Fibroblast of mammary gland (primary cell): Measurements from ENCODE around the gene ADGRB3.

Experiments
- DNase-seq: peaks from one replicate; pipeline ENCODE4 v3.0.0-alpha.2; 2010; ENCODE audit warnings: low read depth
- H3K4me3 ChIP-seq: 2 replicates; pipeline ENCODE4 v1.5.1; 2011; ENCODE audit warnings: low read depth, mild to moderate bottlenecking, low read length, moderate library complexity; ENCODE audit not compliant: control insufficient read depth
- TF ChIP-seq, protein P1 (sequence below): conservative IDR thresholded peaks from 2 replicates; pipeline ENCODE4 v1.5.1; 2011; ENCODE audit warnings: low read depth, low read length, inconsistent platforms; ENCODE audit not compliant: control insufficient read depth, insufficient read depth

Gene ADGRB3

DNA sequence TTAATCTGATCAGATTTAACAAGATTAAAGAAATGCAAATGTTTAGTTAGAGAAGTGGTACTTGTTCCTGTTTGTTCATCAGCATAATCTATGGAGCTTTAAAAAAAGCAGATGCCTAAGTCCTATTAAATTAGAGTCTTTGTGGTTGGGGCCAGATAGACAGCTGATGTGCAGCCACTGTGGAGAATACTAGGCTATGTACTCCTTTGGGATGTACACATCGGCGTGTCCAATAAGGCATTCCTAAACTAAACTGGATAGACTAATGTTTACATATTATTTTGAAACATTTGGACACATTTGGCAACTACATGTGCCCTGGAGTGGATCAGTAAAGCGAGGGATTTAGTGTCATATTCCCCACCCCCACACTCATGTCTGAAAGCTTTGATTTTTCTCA lies 702.2 kb downstream of the ADGRB3 start:
- no peak for DNase-seq
- TF ChIP-seq, protein P1, sequence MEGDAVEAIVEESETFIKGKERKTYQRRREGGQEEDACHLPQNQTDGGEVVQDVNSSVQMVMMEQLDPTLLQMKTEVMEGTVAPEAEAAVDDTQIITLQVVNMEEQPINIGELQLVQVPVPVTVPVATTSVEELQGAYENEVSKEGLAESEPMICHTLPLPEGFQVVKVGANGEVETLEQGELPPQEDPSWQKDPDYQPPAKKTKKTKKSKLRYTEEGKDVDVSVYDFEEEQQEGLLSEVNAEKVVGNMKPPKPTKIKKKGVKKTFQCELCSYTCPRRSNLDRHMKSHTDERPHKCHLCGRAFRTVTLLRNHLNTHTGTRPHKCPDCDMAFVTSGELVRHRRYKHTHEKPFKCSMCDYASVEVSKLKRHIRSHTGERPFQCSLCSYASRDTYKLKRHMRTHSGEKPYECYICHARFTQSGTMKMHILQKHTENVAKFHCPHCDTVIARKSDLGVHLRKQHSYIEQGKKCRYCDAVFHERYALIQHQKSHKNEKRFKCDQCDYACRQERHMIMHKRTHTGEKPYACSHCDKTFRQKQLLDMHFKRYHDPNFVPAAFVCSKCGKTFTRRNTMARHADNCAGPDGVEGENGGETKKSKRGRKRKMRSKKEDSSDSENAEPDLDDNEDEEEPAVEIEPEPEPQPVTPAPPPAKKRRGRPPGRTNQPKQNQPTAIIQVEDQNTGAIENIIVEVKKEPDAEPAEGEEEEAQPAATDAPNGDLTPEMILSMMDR, result no peak
- no peak overlapping the region for H3K4me3 ChIP-seq

DNA sequence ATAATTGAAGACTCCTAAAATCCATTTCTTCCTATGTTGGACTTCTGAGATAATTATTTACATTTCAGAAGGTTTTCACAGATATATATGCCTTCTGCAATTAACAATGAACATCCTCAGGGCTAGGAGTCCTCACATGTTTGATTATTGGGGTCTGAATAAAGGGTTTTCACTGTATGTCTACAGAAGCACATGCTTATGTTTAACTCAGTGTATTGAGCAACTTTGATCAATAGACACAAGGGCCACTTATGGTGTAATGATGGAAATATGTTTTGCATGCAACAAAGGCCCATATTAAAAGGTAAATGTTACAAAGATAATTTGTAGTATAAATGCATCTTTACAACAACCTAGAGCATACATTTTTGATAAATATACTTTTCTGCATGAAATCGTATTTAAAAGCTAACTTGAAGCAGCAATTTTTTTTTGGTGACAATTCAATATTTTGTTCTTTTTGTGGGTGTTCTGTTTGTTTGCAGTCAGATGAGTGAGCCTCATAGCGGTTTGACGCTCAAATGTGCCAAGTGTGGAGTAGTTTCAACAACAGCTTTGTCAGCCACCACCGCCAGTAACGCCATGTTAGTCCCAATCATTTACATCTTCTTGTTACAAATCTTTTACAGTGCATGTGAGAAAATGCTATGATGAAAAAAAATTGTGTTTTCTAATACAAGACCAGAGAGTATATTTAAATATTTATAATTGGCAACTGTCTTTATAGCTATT lies 703.5 kb downstream of the ADGRB3 start:
- no peak for DNase-seq
- TF ChIP-seq, protein P1, result no peak
- no peak overlapping the region for H3K4me3 ChIP-seq

DNA sequence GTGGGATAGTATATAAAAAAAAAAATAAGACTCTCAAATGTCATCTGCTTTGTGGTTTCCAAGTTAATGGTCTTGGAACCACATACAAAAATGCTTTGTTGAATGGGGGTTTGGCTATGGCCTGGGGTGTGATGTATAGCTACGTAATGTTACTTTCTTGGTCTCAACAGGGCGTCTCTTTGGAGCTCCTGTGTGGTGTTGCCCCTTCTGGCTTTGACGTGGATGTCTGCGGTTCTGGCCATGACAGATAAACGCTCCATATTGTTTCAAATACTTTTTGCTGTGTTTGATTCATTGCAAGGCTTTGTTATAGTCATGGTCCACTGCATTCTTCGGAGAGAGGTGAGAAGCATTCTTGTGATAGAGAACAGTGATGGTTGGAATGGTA lies 704.1 kb downstream of the ADGRB3 start:
- no peak for DNase-seq
- no peak overlapping the region for H3K4me3 ChIP-seq
- TF ChIP-seq, protein P1, result no peak

DNA sequence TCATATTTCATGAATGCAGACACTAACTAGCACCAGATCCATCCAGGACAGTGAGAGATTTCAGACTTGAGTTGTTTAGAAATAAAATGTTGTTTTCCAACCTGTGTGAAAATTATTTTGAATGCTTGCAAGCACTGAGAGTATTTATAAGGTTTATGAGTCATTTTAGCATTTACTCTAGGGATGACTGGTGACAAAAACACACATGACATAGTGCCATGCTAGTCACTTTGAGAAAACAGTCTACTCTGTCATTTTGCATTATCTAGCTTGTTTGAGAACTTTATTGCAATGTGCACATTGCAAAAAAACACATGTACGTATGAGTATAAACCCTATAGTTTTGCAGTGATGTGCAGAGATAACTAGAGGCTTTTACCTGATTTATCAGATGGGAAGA lies 705.1 kb downstream of the ADGRB3 start:
- no peak overlapping the region for H3K4me3 ChIP-seq
- DNase-seq, result no peak
- TF ChIP-seq, protein P1, result no peak

DNA sequence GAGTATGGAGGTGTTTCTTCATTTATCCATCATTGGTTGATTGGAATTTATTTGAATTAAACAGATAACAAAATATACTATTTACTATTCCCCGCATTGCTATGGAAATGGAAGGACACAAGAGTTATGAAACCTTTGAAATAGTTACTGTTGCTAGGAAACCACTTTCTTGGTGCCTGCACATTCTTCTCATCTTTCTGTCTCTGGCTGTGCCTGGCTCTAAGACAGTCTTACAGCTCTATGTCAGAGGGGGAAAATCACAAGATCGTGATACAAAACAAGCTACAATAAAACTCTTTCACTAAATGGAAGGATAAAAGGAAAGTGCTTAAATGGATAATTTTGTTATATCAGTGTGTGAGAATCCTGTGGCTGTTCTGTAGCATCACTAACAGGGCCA lies 708.8 kb downstream of the ADGRB3 start:
- no peak for DNase-seq
- TF ChIP-seq, protein P1, result no peak
- no peak overlapping the region for H3K4me3 ChIP-seq

DNA sequence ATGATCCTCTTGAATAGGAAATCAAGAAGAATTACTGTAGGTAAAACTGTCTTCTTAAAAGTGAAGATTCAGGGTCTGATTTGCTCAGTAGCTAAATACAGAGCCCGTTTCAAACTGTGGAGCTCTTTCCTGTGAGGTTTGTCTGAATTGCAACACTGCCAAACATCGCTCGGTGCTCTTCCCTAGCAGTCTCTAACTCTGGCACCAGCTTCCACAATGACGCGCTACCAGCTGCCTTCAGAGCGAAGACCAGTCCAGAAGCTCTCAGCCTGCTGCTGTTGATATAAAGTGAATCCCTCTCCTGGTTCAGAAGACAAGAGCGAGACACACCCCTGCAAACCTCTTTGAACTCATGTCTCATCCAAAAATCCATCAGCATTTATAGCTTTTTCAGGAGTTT lies 714.7 kb downstream of the ADGRB3 start:
- no peak overlapping the region for H3K4me3 ChIP-seq
- TF ChIP-seq, protein P1, result no peak
- no peak for DNase-seq
